Measurements from ENCODE around the gene RIN3. TPM values are rescaled to one million over a fixed set of nuclear protein-coding genes. Genes with fewer than 3 reads are reported as not detected.

RIN3 gene
- total and polyA plus RNA-seq, 2 experiments from 2014 or later = 3.5 to 5.4 TPM

DNA sequence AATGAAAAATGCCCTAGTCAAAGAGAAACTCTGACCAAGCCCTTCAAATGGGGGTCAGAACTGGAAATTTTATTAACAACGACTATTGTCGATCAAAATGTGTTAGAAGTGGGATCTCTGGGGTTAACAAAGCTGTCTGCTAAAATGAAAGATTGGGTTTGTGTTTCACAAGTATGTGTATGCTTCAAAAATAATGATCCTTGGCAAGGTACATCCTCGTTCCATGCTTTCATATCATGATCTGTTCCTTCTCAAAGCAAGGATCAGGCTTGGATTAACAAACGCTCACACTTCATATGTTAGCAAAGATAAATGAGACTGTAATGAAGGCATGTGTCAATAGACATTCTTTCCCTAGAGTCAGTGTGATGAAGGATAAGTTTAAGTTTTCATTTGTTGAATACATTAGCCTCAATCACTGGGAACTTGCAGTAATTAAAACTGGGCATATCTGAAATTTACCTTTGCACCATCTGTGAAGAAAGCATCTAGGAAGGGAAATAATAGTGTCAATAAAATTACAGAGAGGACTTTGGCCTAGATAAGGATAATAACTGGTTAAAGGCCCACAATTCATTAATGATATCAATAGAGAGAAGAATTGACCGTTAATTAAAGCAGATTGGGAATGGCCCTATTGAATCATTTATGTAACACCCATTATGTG, 91.8 kb downstream of the RIN3 start:
- Histone ChIP-seq H3K9me3 (ENCODE audit: low read depth) (no peaks in the 10 kb centered on the region), H3K36me3 (no peaks in the 10 kb centered on the region), H3K4me3 (no peak overlapping the region), H3K27ac (no peak overlapping the region), H3K27me3 (no peaks in the 10 kb centered on the region), H3K4me1 (ENCODE audit: low read depth) (peaks cover 20% of the 10 kb centered on the region)
- TF ChIP-seq, protein P1, sequence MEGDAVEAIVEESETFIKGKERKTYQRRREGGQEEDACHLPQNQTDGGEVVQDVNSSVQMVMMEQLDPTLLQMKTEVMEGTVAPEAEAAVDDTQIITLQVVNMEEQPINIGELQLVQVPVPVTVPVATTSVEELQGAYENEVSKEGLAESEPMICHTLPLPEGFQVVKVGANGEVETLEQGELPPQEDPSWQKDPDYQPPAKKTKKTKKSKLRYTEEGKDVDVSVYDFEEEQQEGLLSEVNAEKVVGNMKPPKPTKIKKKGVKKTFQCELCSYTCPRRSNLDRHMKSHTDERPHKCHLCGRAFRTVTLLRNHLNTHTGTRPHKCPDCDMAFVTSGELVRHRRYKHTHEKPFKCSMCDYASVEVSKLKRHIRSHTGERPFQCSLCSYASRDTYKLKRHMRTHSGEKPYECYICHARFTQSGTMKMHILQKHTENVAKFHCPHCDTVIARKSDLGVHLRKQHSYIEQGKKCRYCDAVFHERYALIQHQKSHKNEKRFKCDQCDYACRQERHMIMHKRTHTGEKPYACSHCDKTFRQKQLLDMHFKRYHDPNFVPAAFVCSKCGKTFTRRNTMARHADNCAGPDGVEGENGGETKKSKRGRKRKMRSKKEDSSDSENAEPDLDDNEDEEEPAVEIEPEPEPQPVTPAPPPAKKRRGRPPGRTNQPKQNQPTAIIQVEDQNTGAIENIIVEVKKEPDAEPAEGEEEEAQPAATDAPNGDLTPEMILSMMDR (IDR thresholded peaks at IDR 0.05; ENCODE audit: low read depth, low read length) = no peak
- DNase-seq (ENCODE audit: low read depth in 1 of 2, low spot score in 1 of 2) = no peak

DNA sequence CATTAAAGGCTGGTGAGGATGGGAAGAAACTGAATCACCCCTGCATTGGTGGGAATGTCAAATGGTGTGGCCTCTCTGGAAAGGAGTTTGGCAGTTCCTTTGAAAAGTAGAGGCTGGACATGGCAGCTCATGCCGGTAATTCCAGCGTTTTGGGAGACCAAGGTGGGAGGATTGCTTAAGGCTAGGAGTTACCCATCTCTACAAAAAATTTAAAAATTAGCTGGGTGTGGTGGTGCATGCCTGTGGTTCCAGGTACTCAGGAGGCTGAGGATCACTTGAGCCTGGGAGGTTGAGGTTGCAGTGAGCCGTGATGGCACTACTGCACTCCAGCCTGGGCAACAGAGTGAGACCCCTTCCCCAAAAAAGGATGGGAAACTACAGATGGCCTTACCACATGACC, 93.7 kb downstream of the RIN3 start:
- Histone ChIP-seq H3K4me3 (no peak overlapping the region), H3K36me3 (no peaks in the 10 kb centered on the region), H3K27me3 (no peaks in the 10 kb centered on the region), H3K4me1 (ENCODE audit: low read depth) (peaks cover 8% of the 10 kb centered on the region), H3K27ac (no peak overlapping the region), H3K9me3 (ENCODE audit: low read depth) (no peaks in the 10 kb centered on the region)
- no peak for DNase-seq (ENCODE audit: low read depth in 1 of 2, low spot score in 1 of 2)
- TF ChIP-seq, protein P1 (IDR thresholded peaks at IDR 0.05; ENCODE audit: low read depth, low read length) = no peak

DNA sequence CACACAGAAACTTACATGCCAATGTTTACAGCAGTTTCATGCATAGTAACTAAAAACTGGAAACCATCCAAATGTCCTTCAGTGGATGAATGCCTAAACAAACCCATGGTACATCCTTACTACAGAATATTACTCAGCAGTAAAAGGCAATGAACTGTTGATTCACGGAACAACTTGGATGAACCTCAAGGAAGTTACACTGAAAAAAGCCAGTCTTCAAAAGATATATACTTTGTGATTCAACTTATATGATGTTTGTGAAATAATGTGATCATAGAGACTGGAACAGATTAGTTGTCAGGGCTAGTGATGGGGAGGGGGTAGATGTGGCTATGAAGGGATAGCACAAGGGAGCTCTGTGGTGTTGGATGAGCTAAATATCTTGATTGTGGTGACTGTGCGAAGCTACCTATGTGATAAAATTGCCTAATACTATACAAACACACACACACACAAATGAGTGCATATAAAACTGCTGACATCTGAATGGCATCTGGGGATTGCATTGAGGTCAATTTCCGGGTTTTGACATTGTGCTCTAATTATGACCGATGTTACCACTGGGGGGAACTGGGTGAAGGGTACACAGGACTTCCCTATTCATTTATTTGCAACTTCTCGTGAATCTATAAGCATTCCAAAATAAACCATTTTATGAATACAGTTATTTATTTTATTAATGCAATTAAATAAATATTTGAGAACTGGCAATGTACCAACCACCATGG, 94.3 kb downstream of the RIN3 start:
- no peaks in the 10 kb centered on the region for H3K9me3 ChIP-seq (ENCODE audit: low read depth)
- H3K4me1 ChIP-seq (ENCODE audit: low read depth) = peaks cover 7% of the 10 kb centered on the region
- DNase-seq (ENCODE audit: low read depth in 1 of 2, low spot score in 1 of 2) = peak in 1 of 2 donors; percentile 88
- TF ChIP-seq, protein P1 (IDR thresholded peaks at IDR 0.05; ENCODE audit: low read depth, low read length) = no peak
- H3K36me3 ChIP-seq = no peaks in the 10 kb centered on the region
- no peak overlapping the region for H3K27ac ChIP-seq
- no peak overlapping the region for H3K4me3 ChIP-seq
- no peaks in the 10 kb centered on the region for H3K27me3 ChIP-seq

DNA sequence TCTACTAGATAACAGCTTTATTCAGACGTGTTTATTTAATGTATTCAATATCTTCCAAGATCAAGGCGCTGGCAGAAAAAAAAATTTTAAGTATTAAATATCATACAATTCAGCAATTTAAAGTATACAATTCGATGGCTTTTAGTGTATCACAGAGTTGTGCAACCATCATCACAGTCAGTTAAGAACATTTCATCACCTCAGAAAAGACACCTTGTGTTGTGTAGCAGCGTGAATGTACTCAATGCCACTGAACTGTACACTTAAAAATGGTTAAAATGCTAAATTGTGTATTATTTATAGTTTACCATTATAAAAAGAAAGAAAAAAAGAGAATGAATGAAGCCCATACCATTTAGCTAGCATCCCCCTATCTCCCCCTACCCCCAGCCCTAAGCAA, 96.4 kb downstream of the RIN3 start:
- peak in 1 of 2 donors; percentile 80 for DNase-seq (ENCODE audit: low read depth in 1 of 2, low spot score in 1 of 2)
- H3K27ac ChIP-seq = no peak overlapping the region
- no peaks in the 10 kb centered on the region for H3K36me3 ChIP-seq
- H3K4me3 ChIP-seq = no peak overlapping the region
- TF ChIP-seq, protein P1 (IDR thresholded peaks at IDR 0.05; ENCODE audit: low read depth, low read length) = no peak
- no peaks in the 10 kb centered on the region for H3K27me3 ChIP-seq
- no peaks in the 10 kb centered on the region for H3K4me1 ChIP-seq (ENCODE audit: low read depth)
- no peaks in the 10 kb centered on the region for H3K9me3 ChIP-seq (ENCODE audit: low read depth)

DNA sequence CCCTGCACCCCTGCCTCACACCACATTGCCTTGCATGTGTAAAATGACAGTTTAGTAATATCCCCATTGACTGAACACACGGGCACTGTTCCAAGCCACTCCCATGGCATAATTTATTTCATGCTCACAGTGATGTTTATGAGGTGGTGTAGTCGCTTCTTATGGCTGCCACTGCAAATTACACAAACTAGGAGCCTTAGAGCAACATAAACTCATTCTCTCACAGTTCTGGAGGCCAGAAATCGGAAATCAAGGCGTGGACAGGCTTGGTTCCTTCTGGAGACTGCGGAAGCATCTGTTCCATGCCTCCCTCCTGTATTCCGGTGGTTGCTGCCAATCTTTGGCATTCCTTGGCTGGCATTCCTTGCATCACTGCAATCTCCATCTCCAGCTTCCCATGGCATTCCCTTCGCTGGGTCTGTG, 97.3 kb downstream of the RIN3 start:
- no peaks in the 10 kb centered on the region for H3K9me3 ChIP-seq (ENCODE audit: low read depth)
- H3K4me3 ChIP-seq = no peak overlapping the region
- H3K4me1 ChIP-seq (ENCODE audit: low read depth) = no peaks in the 10 kb centered on the region
- H3K27ac ChIP-seq = no peak overlapping the region
- no peaks in the 10 kb centered on the region for H3K36me3 ChIP-seq
- no peaks in the 10 kb centered on the region for H3K27me3 ChIP-seq
- no peak for DNase-seq (ENCODE audit: low read depth in 1 of 2, low spot score in 1 of 2)
- TF ChIP-seq, protein P1 (IDR thresholded peaks at IDR 0.05; ENCODE audit: low read depth, low read length) = no peak

All from cardiac muscle cell (in vitro differentiated cells and primary cell).